Measurements from ENCODE around the gene MAP2K5.

DNA sequence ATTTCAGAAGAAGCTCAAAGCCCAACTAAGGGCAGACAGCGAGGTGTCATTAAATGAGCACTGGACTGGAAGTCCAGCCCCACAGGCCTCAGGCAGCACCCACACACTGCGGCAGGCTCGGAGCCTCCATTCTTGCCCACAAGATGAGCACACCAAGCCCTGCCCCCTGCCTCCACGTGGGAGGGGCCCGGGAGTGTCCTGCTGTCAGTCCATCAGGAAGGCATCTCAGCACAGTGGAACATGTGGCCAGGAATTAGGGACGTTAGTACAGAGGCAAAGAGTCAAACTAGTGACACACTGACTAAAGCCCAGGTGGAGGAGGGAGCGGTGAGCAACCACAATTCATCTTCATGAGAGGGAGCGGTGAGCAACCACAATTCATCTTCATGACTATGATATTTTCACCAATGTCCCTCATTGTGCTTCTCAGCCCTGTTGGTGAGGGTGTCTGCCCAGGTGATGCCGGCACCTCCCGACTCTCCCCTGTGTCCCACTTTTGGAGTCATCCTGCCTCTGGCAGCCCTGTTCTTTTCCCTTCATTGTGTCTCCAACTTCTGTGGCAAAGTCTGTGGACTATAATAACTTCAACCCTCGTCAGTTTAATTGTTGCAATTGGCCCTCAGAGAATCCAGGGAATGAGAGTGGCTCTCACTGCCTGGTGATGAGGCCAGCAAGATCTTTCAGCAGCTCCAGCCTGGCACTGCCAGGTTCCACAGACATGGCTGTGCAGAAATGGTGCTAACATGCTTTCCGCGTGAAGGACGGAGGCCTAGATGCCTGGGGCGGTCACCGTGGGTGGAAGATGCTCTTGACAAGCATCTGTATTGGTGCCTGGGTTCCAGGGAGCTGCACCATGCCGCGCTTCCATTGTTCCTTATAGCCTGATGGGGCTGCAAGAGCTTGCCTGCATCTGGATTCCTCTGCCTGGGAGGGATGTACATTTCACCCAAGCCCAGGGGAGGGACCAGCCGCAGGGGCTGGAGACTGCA, 259.7 kb downstream of the MAP2K5 start:
- TF ChIP-seq TP53 (CRISPR knock-in tag; IDR thresholded peaks at IDR 0.05): no peak
- TF ChIP-seq, protein P1, sequence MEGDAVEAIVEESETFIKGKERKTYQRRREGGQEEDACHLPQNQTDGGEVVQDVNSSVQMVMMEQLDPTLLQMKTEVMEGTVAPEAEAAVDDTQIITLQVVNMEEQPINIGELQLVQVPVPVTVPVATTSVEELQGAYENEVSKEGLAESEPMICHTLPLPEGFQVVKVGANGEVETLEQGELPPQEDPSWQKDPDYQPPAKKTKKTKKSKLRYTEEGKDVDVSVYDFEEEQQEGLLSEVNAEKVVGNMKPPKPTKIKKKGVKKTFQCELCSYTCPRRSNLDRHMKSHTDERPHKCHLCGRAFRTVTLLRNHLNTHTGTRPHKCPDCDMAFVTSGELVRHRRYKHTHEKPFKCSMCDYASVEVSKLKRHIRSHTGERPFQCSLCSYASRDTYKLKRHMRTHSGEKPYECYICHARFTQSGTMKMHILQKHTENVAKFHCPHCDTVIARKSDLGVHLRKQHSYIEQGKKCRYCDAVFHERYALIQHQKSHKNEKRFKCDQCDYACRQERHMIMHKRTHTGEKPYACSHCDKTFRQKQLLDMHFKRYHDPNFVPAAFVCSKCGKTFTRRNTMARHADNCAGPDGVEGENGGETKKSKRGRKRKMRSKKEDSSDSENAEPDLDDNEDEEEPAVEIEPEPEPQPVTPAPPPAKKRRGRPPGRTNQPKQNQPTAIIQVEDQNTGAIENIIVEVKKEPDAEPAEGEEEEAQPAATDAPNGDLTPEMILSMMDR (IDR thresholded peaks at IDR 0.05): no peak
- TF ChIP-seq MLX (CRISPR knock-in tag; IDR thresholded peaks at IDR 0.05): no peak
- TF ChIP-seq, protein P2, sequence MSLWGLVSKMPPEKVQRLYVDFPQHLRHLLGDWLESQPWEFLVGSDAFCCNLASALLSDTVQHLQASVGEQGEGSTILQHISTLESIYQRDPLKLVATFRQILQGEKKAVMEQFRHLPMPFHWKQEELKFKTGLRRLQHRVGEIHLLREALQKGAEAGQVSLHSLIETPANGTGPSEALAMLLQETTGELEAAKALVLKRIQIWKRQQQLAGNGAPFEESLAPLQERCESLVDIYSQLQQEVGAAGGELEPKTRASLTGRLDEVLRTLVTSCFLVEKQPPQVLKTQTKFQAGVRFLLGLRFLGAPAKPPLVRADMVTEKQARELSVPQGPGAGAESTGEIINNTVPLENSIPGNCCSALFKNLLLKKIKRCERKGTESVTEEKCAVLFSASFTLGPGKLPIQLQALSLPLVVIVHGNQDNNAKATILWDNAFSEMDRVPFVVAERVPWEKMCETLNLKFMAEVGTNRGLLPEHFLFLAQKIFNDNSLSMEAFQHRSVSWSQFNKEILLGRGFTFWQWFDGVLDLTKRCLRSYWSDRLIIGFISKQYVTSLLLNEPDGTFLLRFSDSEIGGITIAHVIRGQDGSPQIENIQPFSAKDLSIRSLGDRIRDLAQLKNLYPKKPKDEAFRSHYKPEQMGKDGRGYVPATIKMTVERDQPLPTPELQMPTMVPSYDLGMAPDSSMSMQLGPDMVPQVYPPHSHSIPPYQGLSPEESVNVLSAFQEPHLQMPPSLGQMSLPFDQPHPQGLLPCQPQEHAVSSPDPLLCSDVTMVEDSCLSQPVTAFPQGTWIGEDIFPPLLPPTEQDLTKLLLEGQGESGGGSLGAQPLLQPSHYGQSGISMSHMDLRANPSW (CRISPR knock-in tag; conservative IDR thresholded peaks at IDR 0.05; ENCODE audit: low read depth): no peak
- TF ChIP-seq, protein P3, sequence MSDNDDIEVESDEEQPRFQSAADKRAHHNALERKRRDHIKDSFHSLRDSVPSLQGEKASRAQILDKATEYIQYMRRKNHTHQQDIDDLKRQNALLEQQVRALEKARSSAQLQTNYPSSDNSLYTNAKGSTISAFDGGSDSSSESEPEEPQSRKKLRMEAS (CRISPR knock-in tag; IDR thresholded peaks at IDR 0.05): no peak
- no peak for TF ChIP-seq ZBTB21 (CRISPR knock-in tag; IDR thresholded peaks at IDR 0.05; ENCODE audit: borderline replicate concordance)
- no peak for TF ChIP-seq ZNF416 (CRISPR knock-in tag; IDR thresholded peaks at IDR 0.05)
- TF ChIP-seq E2F1 (CRISPR knock-in tag; IDR thresholded peaks at IDR 0.05): no peak
- no peak for TF ChIP-seq OVOL2 (CRISPR knock-in tag; IDR thresholded peaks at IDR 0.05; ENCODE audit: borderline replicate concordance)
- no peak for TF ChIP-seq SP1 (CRISPR knock-in tag; conservative IDR thresholded peaks at IDR 0.05)
- TF ChIP-seq ATF3 (CRISPR knock-in tag; conservative IDR thresholded peaks at IDR 0.05): no peak
- TF ChIP-seq NR2C2 (CRISPR knock-in tag; IDR thresholded peaks at IDR 0.05): no peak
- TF ChIP-seq ELF4 (CRISPR knock-in tag; IDR thresholded peaks at IDR 0.05; ENCODE audit: low read depth): no peak

Data from WTC11 (cell line).